Neural cell (in vitro differentiated cells): ENCODE data around the gene ZNF709. TPM values are rescaled to one million over a fixed set of nuclear protein-coding genes. Genes with fewer than 3 reads are reported as not detected.
A peak's percentile ranks its signal among the peaks of the same experiment; 100 is the strongest.

Experiments used
- H2AFZ ChIP-seq: fragments of 200-600, 300-800 bp; sonication (generic), shearing (Covaris generic); 2 replicates; pipeline ENCODE4 v1.6.0; 2014; ENCODE audit warnings: low read depth, mild to moderate bottlenecking, antibody characterized with exemption, low read length, moderate library complexity
- H3F3A ChIP-seq: fragments of 200-600 bp; shearing (Covaris generic); 2 replicates; pipeline ENCODE4 v1.6.1; 2016; ENCODE audit warnings: mild to moderate bottlenecking, moderate library complexity, mixed read lengths, antibody characterized with exemption, low read length; ENCODE audit not compliant: insufficient read depth, poor library complexity, severe bottlenecking
- H3K27ac ChIP-seq: fragments of 200-600, 300-800 bp; sonication (generic), shearing (Covaris generic); 2 replicates; pipeline ENCODE4 v1.5.1; 2014; ENCODE audit warnings: mild to moderate bottlenecking, low read length, moderate library complexity
- H3K27me3 ChIP-seq: fragments of 300-800, 200-600 bp; sonication (generic), shearing (Covaris generic); 2 replicates; pipeline ENCODE4 v1.6.0; 2014; ENCODE audit warnings: mild to moderate bottlenecking, low read depth, low read length, moderate library complexity; ENCODE audit not compliant: insufficient read depth
- H3K36me3 ChIP-seq: fragments of 300-800, 200-600 bp; sonication (generic), shearing (Covaris generic); 2 replicates; pipeline ENCODE4 v1.5.1; 2014; ENCODE audit warnings: mild to moderate bottlenecking, antibody characterized with exemption, low read length, moderate library complexity; ENCODE audit not compliant: insufficient read depth
- H3K4me2 ChIP-seq: fragments of 300-800, 200-600 bp; sonication (generic), shearing (Covaris generic); 2 replicates; pipeline ENCODE4 v1.6.0; 2014; ENCODE audit warnings: mild to moderate bottlenecking, low read length
- H3K4me3 ChIP-seq: fragments of 300-800, 200-600 bp; sonication (generic), shearing (Covaris generic); 2 replicates; pipeline ENCODE4 v1.5.1; 2014; ENCODE audit warnings: mild to moderate bottlenecking, low read length, moderate library complexity
- H3K79me2 ChIP-seq: fragments of 200-600 bp; shearing (Covaris generic); replicated peaks from 2 replicates; pipeline ENCODE4 v1.6.0; 2014; ENCODE audit warnings: mild to moderate bottlenecking, low read length, moderate library complexity; ENCODE audit not compliant: insufficient read depth
- H3K9ac ChIP-seq: fragments of 300-800, 200-600 bp; sonication (generic), shearing (Covaris generic); 2 replicates; pipeline ENCODE4 v1.6.1; 2016; ENCODE audit warnings: mild to moderate bottlenecking, low read length, mixed read lengths
- H3K9me2 ChIP-seq: fragments of 200-600 bp; shearing (Covaris generic); 2 replicates; pipeline ENCODE4 v1.6.1; 2016; ENCODE audit warnings: mild to moderate bottlenecking, low read length, mixed read lengths; ENCODE audit not compliant: insufficient read depth
- H3K9me3 ChIP-seq: fragments of 200-600, 300-800 bp; sonication (generic), shearing (Covaris generic); 2 replicates; pipeline ENCODE4 v1.6.1; 2016; ENCODE audit warnings: mild to moderate bottlenecking, mixed run types, low read length, moderate library complexity, mixed read lengths
- H4K20me1 ChIP-seq: fragments of 200-600 bp; shearing (Covaris generic); 2 replicates; pipeline ENCODE4 v1.6.1; 2016; ENCODE audit warnings: mild to moderate bottlenecking, mixed run types; ENCODE audit not compliant: insufficient read depth
- CTCF ChIP-seq: fragments of 450-650 bp; IDR thresholded peaks from 2 replicates; pipeline ENCODE4 v1.5.1; 2014; ENCODE audit warnings: antibody characterized with exemption, mild to moderate bottlenecking, moderate library complexity; ENCODE audit not compliant: poor library complexity, severe bottlenecking
- EP300 ChIP-seq: fragments of 450-650 bp; conservative IDR thresholded peaks from 2 replicates; pipeline ENCODE4 v1.6.1; 2014; ENCODE audit warnings: antibody characterized with exemption, mild to moderate bottlenecking, moderate library complexity; ENCODE audit not compliant: poor library complexity, severe bottlenecking
- EZH2 ChIP-seq: fragments of 200-600, 300-800 bp; shearing (Covaris generic), sonication (generic); IDR thresholded peaks from 2 replicates; pipeline ENCODE4 v1.6.1; 2014; ENCODE audit warnings: antibody characterized with exemption, low read length, borderline replicate concordance, mild to moderate bottlenecking; ENCODE audit not compliant: insufficient read depth, poor library complexity, severe bottlenecking
- MXI1 ChIP-seq: fragments of 450-650 bp; conservative IDR thresholded peaks from 2 replicates; pipeline ENCODE4 v1.6.1; 2014; ENCODE audit warnings: antibody characterized with exemption, mild to moderate bottlenecking; ENCODE audit not compliant: poor library complexity, severe bottlenecking
- POLR2AphosphoS5 ChIP-seq: IDR thresholded peaks from 2 replicates; pipeline ENCODE4 v1.6.1; 2012
- RAD21 ChIP-seq: fragments of 450-650 bp; conservative IDR thresholded peaks from 2 replicates; pipeline ENCODE4 v1.6.1; 2014; ENCODE audit warnings: antibody characterized with exemption, mild to moderate bottlenecking, moderate library complexity
- REST ChIP-seq: IDR thresholded peaks from 2 replicates; pipeline ENCODE4 v1.6.1; 2012; ENCODE audit warnings: borderline replicate concordance
- SMC3 ChIP-seq: fragments of 450-650 bp; conservative IDR thresholded peaks from 2 replicates; pipeline ENCODE4 v1.6.1; 2014; ENCODE audit warnings: antibody characterized with exemption, mild to moderate bottlenecking, moderate library complexity; ENCODE audit not compliant: poor library complexity
- TAF1 ChIP-seq: IDR thresholded peaks from 2 replicates; pipeline ENCODE4 v1.6.1; 2012; ENCODE audit warnings: low read depth
- polyA plus RNA-seq: library from polyadenylated mRNA; depleted of rRNA; stranded (reverse); fragments of >200 nt; gene quantifications from 2 replicates; pipeline ENCODE4 v1.2.3, GENCODE V29; 2014

ZNF709 gene
- polyA plus RNA-seq, 1 donor from 2014 or later = 17.4 TPM

- Histone ChIP-seq H3K9me3 (no peaks in the 10 kb centered on the region), H2AFZ (peak overlapping the region; percentile 74), H3K4me3 (peak overlapping the region; percentile 93), H3K9ac (peak overlapping the region; percentile 97), H3K79me2 (peaks cover 51% of the 10 kb centered on the region), H3F3A (no peaks in the 10 kb centered on the region), H3K27ac (peak overlapping the region; percentile 89), H3K36me3 (no peaks in the 10 kb centered on the region), H3K4me2 (peak overlapping the region; percentile 34), H3K27me3 (no peaks in the 10 kb centered on the region), H4K20me1 (no peaks in the 10 kb centered on the region), H3K9me2 (no peaks in the 10 kb centered on the region)
- TF ChIP-seq POLR2AphosphoS5 = no peak
- TF ChIP-seq MXI1 = no peak
- TF ChIP-seq SMC3 = no peak
- no peak for TF ChIP-seq CTCF
- no peak for TF ChIP-seq REST
- no peak for TF ChIP-seq EP300
- TF ChIP-seq EZH2 = no peak
- TF ChIP-seq TAF1 = no peak
- TF ChIP-seq RAD21 = no peak
Measured at GRCh38 chr19:12484011-12484370, 625 bp downstream of the ZNF709 start.

DNA sequence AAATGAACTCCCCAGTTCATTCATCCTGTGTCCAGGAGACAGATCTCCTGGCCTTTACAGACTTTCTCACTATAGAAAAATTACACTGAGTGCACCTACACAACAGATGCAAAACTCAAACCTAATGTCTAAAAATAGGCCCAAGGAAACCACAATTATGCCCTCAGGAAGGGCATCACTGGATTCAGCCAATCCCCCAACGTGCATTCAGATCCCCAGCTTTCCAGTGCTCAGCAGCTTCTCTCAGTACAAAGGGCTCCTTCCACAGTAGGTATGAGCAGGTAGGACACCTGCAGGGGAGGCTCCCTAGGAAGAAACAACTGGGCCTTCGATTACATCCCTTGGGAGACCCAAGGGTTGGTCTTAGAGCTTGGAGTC is 2.1 kb downstream of the ZNF709 start:
- H3K27me3 ChIP-seq = no peaks in the 10 kb centered on the region
- peak overlapping the region; percentile 33 for H3K4me2 ChIP-seq
- TF ChIP-seq CTCF (no peak), EZH2 (no peak), RAD21 (no peak), SMC3 (no peak), EP300 (no peak), TAF1 (no peak), MXI1 (no peak), POLR2AphosphoS5 (no peak), REST (no peak)
- no peaks in the 10 kb centered on the region for H3F3A ChIP-seq
- no peak overlapping the region for H3K27ac ChIP-seq
- no peaks in the 10 kb centered on the region for H3K9me2 ChIP-seq
- no peaks in the 10 kb centered on the region for H3K9me3 ChIP-seq
- H2AFZ ChIP-seq = no peak overlapping the region
- peak overlapping the region; percentile 93 for H3K4me3 ChIP-seq
- no peaks in the 10 kb centered on the region for H4K20me1 ChIP-seq
- H3K36me3 ChIP-seq = no peaks in the 10 kb centered on the region
- peaks cover 63% of the 10 kb centered on the region for H3K79me2 ChIP-seq
- H3K9ac ChIP-seq = no peak overlapping the region
